ENCODE results near the gene TYR.

DNA sequence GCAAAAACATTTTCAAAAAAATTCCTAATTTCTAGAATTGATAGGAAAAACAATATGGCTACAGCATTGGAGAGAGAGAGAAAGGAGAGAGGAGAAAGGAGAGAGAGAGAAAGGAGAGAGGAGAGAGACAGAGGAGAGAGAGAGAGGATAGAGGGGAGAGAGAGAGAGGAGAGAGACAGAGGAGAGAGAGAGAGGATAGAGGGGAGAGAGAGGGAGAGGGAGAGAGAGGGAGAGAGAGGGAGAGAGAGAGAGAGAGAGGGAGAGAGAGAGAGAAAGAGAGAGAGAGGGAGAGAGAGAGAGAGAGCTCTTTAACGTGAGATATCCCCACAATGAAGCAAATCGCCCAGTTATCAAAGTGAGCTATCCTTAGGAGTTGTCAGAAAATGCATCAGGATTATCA is 737 bp upstream of the TYR start:
- no peak for TF ChIP-seq POLR2A (IDR thresholded peaks at IDR 0.05)
- TF ChIP-seq, protein P1, sequence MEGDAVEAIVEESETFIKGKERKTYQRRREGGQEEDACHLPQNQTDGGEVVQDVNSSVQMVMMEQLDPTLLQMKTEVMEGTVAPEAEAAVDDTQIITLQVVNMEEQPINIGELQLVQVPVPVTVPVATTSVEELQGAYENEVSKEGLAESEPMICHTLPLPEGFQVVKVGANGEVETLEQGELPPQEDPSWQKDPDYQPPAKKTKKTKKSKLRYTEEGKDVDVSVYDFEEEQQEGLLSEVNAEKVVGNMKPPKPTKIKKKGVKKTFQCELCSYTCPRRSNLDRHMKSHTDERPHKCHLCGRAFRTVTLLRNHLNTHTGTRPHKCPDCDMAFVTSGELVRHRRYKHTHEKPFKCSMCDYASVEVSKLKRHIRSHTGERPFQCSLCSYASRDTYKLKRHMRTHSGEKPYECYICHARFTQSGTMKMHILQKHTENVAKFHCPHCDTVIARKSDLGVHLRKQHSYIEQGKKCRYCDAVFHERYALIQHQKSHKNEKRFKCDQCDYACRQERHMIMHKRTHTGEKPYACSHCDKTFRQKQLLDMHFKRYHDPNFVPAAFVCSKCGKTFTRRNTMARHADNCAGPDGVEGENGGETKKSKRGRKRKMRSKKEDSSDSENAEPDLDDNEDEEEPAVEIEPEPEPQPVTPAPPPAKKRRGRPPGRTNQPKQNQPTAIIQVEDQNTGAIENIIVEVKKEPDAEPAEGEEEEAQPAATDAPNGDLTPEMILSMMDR (IDR thresholded peaks at IDR 0.05): no peak
- no peak for TF ChIP-seq POLR2AphosphoS5 (IDR thresholded peaks at IDR 0.05)

Data from stomach (tissue), 4 donors.